Transverse colon (tissue), 4 donors: ENCODE results near the gene KCNQ1OT1. TPM values are rescaled to one million over a fixed set of nuclear protein-coding genes. Genes with fewer than 3 reads are reported as not detected.

ENCODE experiments used
- DNase-seq: peaks from one replicate; pipeline ENCODE4 v3.0.0-alpha.2; 2019
- H3K27ac ChIP-seq, 4 donors: fragments of 200-600 bp; sonication (generic); 2 replicates each; pipeline ENCODE4 v1.5.1; 2016 to 2018; ENCODE audit warnings: inconsistent platforms in 4 of 4
- H3K27me3 ChIP-seq: fragments of 200-600 bp; sonication (generic); 2 replicates; pipeline ENCODE4 v1.5.1; 2017; ENCODE audit warnings: inconsistent platforms
- H3K36me3 ChIP-seq, 4 donors: fragments of 200-600 bp; sonication (generic); 2 replicates each; pipeline ENCODE4 v1.5.1; 2017 to 2019; ENCODE audit warnings: inconsistent platforms in 4 of 4
- H3K4me1 ChIP-seq, 4 donors: fragments of 200-600 bp; sonication (generic); 2 replicates each; pipeline ENCODE4 v1.5.1; 2017 to 2020; ENCODE audit warnings: inconsistent platforms in 4 of 4
- H3K4me3 ChIP-seq, 4 donors: fragments of 200-600 bp; sonication (generic); 1 replicate in 1 of 4; 2 replicates in 3 of 4; pipeline versions ENCODE4 v1.5.1 to v1.6.1; 2017 to 2019; ENCODE audit warnings: inconsistent platforms in 4 of 4
- H3K9me3 ChIP-seq, 2 donors: fragments of 200-600 bp; sonication (generic); 2 replicates each; pipeline ENCODE4 v1.5.1; 2017 to 2019; ENCODE audit warnings: inconsistent platforms in 2 of 2
- EP300 ChIP-seq: sonication (generic); formaldehyde crosslinking; IDR thresholded peaks from one replicate; pipeline ENCODE4 v1.6.1; 2017; ENCODE audit warnings: antibody characterized with exemption, low read depth
- POLR2A ChIP-seq: fragments of 450-650 bp; IDR thresholded peaks from one replicate; pipeline ENCODE4 v1.6.1; 2016; ENCODE audit warnings: antibody characterized with exemption, mild to moderate bottlenecking, moderate library complexity
- POLR2AphosphoS5 ChIP-seq, 3 donors: sonication (generic); formaldehyde crosslinking; IDR thresholded peaks; one replicate each; pipeline ENCODE4 v1.6.1; 2016; ENCODE audit warnings: antibody characterized with exemption in 3 of 3
- WGBS, 2 donors: methylation state at CpG; one replicate each; pipeline ENCODE4 v1.1.5; 2018; ENCODE audit warnings: low coverage in 1 of 2; 5-methylcytosine and 5-hydroxymethylcytosine counted together
- in situ Hi-C, 4 donors: fragments of 200-750 bp; cut with MboI; loops; one replicate each; pipeline versions ENCODE4 v1.15.0 to v1.15.1; 2017; ENCODE audit warnings: low sequenced_read_pairs in 3 of 4, low pct_ligation_motif_present in 1 of 4, low pct_unique_long_range_greater_than_20kb in 1 of 4
- intact Hi-C: fragments of 100-400 bp; cut with DNase I; formaldehyde crosslinking; loops from one replicate; pipeline ENCODE4 v1.15.1; 2023; ENCODE audit warnings: low total_unique reads
- total RNA-seq, 4 donors: library from RNA; depleted of rRNA; stranded (reverse); fragments of >200 nt; gene quantifications; one replicate each; pipeline ENCODE4 v1.1.0, GENCODE V29; 2016
- TF ChIP-seq, protein P1 (sequence below), 5 experiments: fragments of 200-600 bp in 3 of 5; fragments of 450-650 bp in 2 of 5; sonication (generic) in 3 of 5; IDR thresholded peaks; 1 replicate in 2 of 5; 2 replicates in 3 of 5; pipeline ENCODE4 v1.5.1; 2016 to 2017; ENCODE audit warnings: antibody characterized with exemption in 5 of 5, inconsistent platforms in 3 of 5, mild to moderate bottlenecking in 2 of 5, moderate library complexity in 1 of 5

The KCNQ1OT1 gene
- total RNA-seq, 4 donors from 2014 or later, result 1.5 to 5.0 (median 1.9) TPM

DNA sequence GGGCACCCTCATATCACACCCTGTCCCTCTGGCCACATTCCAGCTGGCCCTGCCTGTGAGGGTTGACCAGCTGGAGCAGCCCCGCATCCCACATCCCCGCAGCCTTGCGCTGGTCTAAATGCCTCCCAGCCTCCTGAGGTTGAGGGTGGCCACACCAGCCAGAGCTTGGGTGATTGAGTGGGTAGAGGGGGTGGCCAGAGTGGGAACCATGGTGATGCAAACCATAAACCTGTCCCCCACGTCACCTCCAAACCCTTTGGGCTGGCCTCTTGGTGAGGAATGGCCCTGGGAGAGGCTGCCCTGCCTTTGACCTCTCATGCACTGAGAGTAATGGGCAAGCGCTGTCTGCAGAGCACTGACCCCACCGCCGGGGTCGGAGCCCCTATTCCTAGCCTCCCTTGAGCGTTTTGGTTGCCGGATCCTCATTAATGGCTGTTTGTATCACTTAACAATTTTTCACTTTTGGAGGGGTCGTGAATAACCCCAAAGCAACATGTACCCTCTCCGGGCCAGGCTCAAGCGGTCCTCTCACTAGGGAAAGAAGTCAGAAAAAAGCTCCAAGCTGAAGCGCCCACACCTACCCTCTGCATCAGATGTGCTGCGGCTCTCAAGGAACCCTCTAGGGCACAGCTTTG is 16.0 kb upstream of the KCNQ1OT1 start:
- in situ Hi-C loops, result no loop called here
- Histone ChIP-seq H3K36me3 (no peaks in the 10 kb centered on the region), H3K9me3 (no peaks in the 10 kb centered on the region), H3K4me3 (no peak overlapping the region), H3K27ac (no peak overlapping the region), H3K4me1 (peaks cover 0 to 5% (median 0%) of the 10 kb centered on the region in 4 donors), H3K27me3 (no peaks in the 10 kb centered on the region)
- 90% methylated on average over 15 of the region's 15 CpGs; no CpG with 5 or more reads in 1 of the 2 donors for WGBS, 2 donors
- intact Hi-C loops, result no loop called here
- no peak for DNase-seq
- TF ChIP-seq POLR2A, result no peak
- TF ChIP-seq EP300, result no peak
- TF ChIP-seq, protein P1, sequence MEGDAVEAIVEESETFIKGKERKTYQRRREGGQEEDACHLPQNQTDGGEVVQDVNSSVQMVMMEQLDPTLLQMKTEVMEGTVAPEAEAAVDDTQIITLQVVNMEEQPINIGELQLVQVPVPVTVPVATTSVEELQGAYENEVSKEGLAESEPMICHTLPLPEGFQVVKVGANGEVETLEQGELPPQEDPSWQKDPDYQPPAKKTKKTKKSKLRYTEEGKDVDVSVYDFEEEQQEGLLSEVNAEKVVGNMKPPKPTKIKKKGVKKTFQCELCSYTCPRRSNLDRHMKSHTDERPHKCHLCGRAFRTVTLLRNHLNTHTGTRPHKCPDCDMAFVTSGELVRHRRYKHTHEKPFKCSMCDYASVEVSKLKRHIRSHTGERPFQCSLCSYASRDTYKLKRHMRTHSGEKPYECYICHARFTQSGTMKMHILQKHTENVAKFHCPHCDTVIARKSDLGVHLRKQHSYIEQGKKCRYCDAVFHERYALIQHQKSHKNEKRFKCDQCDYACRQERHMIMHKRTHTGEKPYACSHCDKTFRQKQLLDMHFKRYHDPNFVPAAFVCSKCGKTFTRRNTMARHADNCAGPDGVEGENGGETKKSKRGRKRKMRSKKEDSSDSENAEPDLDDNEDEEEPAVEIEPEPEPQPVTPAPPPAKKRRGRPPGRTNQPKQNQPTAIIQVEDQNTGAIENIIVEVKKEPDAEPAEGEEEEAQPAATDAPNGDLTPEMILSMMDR (IDR thresholded peaks at IDR 0.05), result no peak
- no peak for TF ChIP-seq POLR2AphosphoS5 (IDR thresholded peaks at IDR 0.05)

DNA sequence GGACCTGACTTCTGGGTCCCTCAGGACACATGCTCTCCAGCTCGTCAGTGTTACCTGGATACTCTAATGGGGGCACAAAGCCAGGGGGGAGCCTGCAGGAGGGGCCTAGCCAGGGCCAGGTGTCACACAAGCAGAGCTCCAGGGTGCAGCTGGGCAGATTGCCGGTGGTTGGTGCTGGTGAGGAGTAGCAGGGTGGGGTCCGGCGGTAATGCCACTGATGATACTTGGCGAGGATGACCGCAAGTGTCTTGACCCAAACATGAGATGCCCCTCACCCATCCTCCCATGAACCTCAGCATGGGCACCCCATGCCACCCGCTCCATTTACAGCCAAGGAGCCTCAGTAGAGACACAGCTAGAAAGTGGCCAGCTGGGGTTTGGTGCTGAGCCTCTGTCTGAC is 15.1 kb upstream of the KCNQ1OT1 start:
- in situ Hi-C loops, result no loop called here

DNA sequence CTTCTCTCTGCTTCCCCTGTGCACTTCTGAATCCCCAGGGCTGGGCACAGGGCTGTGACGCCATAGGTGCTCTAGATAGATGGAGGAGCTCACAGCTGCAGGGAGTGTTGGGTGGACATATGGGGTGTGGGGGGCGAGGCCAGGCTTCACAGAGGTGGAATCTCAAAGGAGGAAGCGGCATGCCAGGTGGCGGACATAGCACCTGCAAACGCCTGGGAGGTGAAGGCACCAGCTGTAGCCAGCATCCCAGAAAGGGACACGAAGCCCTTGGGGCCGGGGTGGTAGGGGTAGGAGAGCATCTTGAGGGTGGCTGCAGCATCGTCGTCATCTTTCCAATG is 14.6 kb upstream of the KCNQ1OT1 start:
- intact Hi-C loops (no loop called here), in situ Hi-C loops (no loop called here)
- Histone ChIP-seq H3K9me3 (no peaks in the 10 kb centered on the region), H3K27ac (no peak overlapping the region), H3K36me3 (no peaks in the 10 kb centered on the region), H3K4me3 (no peak overlapping the region), H3K4me1 (peaks cover 0 to 5% (median 0%) of the 10 kb centered on the region in 4 donors), H3K27me3 (no peaks in the 10 kb centered on the region)
- no peak for TF ChIP-seq POLR2AphosphoS5 (IDR thresholded peaks at IDR 0.05)
- TF ChIP-seq POLR2A, result no peak
- TF ChIP-seq, protein P1 (IDR thresholded peaks at IDR 0.05), result no peak
- no peak for TF ChIP-seq EP300
- no peak for DNase-seq
- WGBS, 2 donors, result 91% methylated on average over 9 of the region's 9 CpGs; no CpG with 5 or more reads in 1 of the 2 donors

More for the DNA sequence above, 15.1 kb upstream of the KCNQ1OT1 start:
- TF ChIP-seq EP300 (no peak), POLR2A (no peak), POLR2AphosphoS5 (IDR thresholded peaks at IDR 0.05) (no peak)
- TF ChIP-seq, protein P1 (IDR thresholded peaks at IDR 0.05), result no peak
- intact Hi-C loops, result no loop called here
- DNase-seq, result no peak
- no peaks in the 10 kb centered on the region for H3K27me3 ChIP-seq
- no peak overlapping the region for H3K27ac ChIP-seq
- no peak overlapping the region for H3K4me3 ChIP-seq
- WGBS, 2 donors, result 99% methylated on average over 7 of the region's 7 CpGs; no CpG with 5 or more reads in 1 of the 2 donors
- peaks cover 0 to 5% (median 0%) of the 10 kb centered on the region in 4 donors for H3K4me1 ChIP-seq
- H3K9me3 ChIP-seq, result no peaks in the 10 kb centered on the region
- H3K36me3 ChIP-seq, result no peaks in the 10 kb centered on the region

DNA sequence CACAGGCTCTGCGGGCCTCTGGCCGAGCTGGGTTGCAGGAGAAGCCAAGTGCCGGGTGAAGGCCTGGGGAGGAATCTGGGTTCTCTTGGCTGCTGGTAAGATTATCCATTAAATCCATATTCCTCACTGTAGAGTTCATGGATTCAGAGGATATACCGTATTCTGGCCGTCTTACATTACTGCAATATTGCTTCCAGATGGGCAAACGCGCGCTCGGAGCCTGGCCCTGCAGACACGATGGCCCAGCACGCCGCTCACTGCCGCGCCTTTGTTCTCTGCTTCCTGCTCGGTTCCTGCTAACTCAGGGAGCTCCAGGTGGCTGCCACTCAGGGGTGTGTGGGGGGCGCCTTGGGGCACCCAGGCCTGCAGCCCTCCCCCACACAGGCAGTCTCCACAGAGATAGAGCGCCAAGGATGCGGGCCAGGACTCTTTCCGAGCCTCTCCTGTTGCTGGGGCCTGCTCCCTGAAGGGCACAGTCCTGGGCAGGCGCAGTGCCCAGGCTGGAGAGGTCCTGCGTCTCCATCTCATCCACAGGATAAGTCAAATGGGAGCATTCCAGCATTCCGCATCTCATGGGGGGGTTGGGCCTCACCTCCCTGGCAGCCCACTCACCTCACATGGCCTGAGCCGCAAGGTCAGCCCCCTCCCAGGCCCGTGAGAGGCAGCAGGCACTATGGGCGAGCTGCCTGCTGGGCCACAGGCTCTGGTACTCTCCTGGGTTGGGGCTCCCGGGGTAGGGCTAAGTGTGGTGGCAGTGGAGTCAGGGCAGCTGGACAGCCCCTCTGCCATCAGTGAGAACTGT is 14.1 kb upstream of the KCNQ1OT1 start:
- TF ChIP-seq POLR2A (no peak), POLR2AphosphoS5 (IDR thresholded peaks at IDR 0.05) (no peak), EP300 (no peak)
- TF ChIP-seq, protein P1 (IDR thresholded peaks at IDR 0.05), result no peak
- in situ Hi-C loops, result no loop called here
- Histone ChIP-seq H3K4me1 (peaks cover 0 to 6% (median 2%) of the 10 kb centered on the region in 4 donors), H3K27ac (no peak overlapping the region), H3K4me3 (no peak overlapping the region), H3K27me3 (no peaks in the 10 kb centered on the region), H3K9me3 (no peaks in the 10 kb centered on the region), H3K36me3 (no peaks in the 10 kb centered on the region)
- DNase-seq, result no peak
- intact Hi-C loops, result no loop called here
- 96% methylated on average over 25 of the region's 26 CpGs; no CpG with 5 or more reads in 1 of the 2 donors for WGBS, 2 donors
